ENCODE results near the gene NRXN2.

DNA sequence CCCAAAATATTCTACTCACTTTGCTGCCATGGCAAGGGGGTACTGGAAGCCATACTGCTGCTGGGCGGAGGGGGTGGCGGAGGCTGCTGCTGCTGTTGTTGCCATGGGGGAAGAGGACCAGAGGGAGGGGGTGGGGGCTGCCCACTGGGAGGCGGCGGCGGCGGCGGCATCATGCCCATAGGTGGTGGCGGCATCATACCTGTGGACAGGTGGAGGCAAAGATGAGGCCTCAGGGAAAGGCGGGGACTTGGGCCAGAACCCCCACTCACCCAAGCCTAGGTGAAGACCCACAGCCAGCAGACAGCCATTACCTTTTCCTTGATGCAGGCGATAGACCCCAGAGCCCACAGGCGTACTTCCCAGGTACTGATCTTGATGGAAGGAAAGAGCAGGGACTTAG is 43.9 kb upstream of the NRXN2 start:
- TF ChIP-seq, protein P1, sequence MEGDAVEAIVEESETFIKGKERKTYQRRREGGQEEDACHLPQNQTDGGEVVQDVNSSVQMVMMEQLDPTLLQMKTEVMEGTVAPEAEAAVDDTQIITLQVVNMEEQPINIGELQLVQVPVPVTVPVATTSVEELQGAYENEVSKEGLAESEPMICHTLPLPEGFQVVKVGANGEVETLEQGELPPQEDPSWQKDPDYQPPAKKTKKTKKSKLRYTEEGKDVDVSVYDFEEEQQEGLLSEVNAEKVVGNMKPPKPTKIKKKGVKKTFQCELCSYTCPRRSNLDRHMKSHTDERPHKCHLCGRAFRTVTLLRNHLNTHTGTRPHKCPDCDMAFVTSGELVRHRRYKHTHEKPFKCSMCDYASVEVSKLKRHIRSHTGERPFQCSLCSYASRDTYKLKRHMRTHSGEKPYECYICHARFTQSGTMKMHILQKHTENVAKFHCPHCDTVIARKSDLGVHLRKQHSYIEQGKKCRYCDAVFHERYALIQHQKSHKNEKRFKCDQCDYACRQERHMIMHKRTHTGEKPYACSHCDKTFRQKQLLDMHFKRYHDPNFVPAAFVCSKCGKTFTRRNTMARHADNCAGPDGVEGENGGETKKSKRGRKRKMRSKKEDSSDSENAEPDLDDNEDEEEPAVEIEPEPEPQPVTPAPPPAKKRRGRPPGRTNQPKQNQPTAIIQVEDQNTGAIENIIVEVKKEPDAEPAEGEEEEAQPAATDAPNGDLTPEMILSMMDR (IDR thresholded peaks at IDR 0.05; ENCODE audit: low read length): no peak
- no peak for TF ChIP-seq EZH2 (optimal IDR thresholded peaks at IDR 0.05; ENCODE audit: low read depth, low read length)

Measured in MM.1S (cell line).